Liver (tissue), 9 donors: Measurements from ENCODE around the gene NIPSNAP2. TPM values are rescaled to one million over a fixed set of nuclear protein-coding genes. Genes with fewer than 3 reads are reported as not detected.

ENCODE experiments used
- DNase-seq: peaks from one replicate; pipeline ENCODE4 v3.0.0-alpha.2; 2017; ENCODE audit warnings: low spot score
- H3K27ac ChIP-seq, 2 donors: one replicate each; pipeline ENCODE4 v1.7.0; 2013; ENCODE audit warnings: inconsistent platforms in 2 of 2, low read length in 2 of 2, control low read depth in 1 of 2, low read depth in 1 of 2, mild to moderate bottlenecking in 1 of 2
- H3K27me3 ChIP-seq, 4 donors: one replicate each; pipeline versions ENCODE4 v1.6.1 to v1.7.0; 2013; ENCODE audit warnings: low read length in 3 of 4, inconsistent platforms in 1 of 4, mild to moderate bottlenecking in 1 of 4, moderate library complexity in 1 of 4; ENCODE audit not compliant: control insufficient read depth in 4 of 4, insufficient read depth in 4 of 4
- H3K36me3 ChIP-seq, 4 donors: one replicate each; pipeline versions ENCODE4 v1.6.1 to v1.7.0; 2013; ENCODE audit warnings: low read length in 3 of 4, mild to moderate bottlenecking in 3 of 4, low read depth in 1 of 4, moderate library complexity in 1 of 4; ENCODE audit not compliant: control insufficient read depth in 4 of 4, insufficient read depth in 3 of 4
- H3K4me1 ChIP-seq, 4 donors: one replicate each; pipeline versions ENCODE4 v1.6.1 to v1.7.0; 2013; ENCODE audit warnings: low read length in 3 of 4, mild to moderate bottlenecking in 3 of 4, moderate library complexity in 1 of 4; ENCODE audit not compliant: control insufficient read depth in 4 of 4, insufficient read depth in 4 of 4
- H3K4me3 ChIP-seq, 3 donors: one replicate each; pipeline versions ENCODE4 v1.6.1 to v1.7.0; 2013; ENCODE audit warnings: low read length in 3 of 3, control low read depth in 1 of 3, low read depth in 1 of 3, mild to moderate bottlenecking in 1 of 3
- H3K9ac ChIP-seq, 2 donors: one replicate each; pipeline ENCODE4 v1.7.0; 2013; ENCODE audit warnings: low read length in 2 of 2, mild to moderate bottlenecking in 2 of 2, moderate library complexity in 2 of 2, control low read depth in 1 of 2, low read depth in 1 of 2
- H3K9me3 ChIP-seq, 4 donors: one replicate each; pipeline versions ENCODE4 v1.6.1 to v1.7.0; 2013; ENCODE audit warnings: low read length in 3 of 4; ENCODE audit not compliant: control insufficient read depth in 4 of 4
- ATF3 ChIP-seq: IDR thresholded peaks from 2 replicates; pipeline ENCODE4 v1.6.1; 2016; ENCODE audit warnings: antibody characterized with exemption
- CTCF ChIP-seq: fragments of 150-350 bp; IDR thresholded peaks from 2 replicates; pipeline ENCODE4 v1.5.1; 2017; ENCODE audit warnings: improper control_type of control experiment, low read depth, low read length; ENCODE audit not compliant: missing input control
- EGR1 ChIP-seq, 2 donors: IDR thresholded peaks; 2 replicates each; pipeline ENCODE4 v1.6.1; 2016 to 2018; ENCODE audit warnings: antibody characterized with exemption in 2 of 2, low read depth in 2 of 2
- FOXA1 ChIP-seq: IDR thresholded peaks from 2 replicates; pipeline ENCODE4 v1.6.1; 2016; ENCODE audit warnings: antibody characterized with exemption
- FOXA2 ChIP-seq: IDR thresholded peaks from 2 replicates; pipeline ENCODE4 v1.6.1; 2016; ENCODE audit warnings: antibody characterized with exemption
- GABPA ChIP-seq, 2 donors: IDR thresholded peaks in 1 of 2; conservative IDR thresholded peaks in 1 of 2; 2 replicates each; pipeline ENCODE4 v1.6.1; 2016; ENCODE audit warnings: antibody characterized with exemption in 2 of 2, mild to moderate bottlenecking in 1 of 2, moderate library complexity in 1 of 2
- HNF4A ChIP-seq, 2 donors: conservative IDR thresholded peaks; 2 replicates each; pipeline ENCODE4 v1.6.1; 2016; ENCODE audit warnings: antibody characterized with exemption in 2 of 2, mild to moderate bottlenecking in 2 of 2
- HNF4G ChIP-seq: IDR thresholded peaks from 2 replicates; pipeline ENCODE4 v1.6.1; 2016; ENCODE audit warnings: antibody characterized with exemption
- JUND ChIP-seq, 2 donors: IDR thresholded peaks; 2 replicates each; pipeline ENCODE4 v1.6.1; 2016; ENCODE audit warnings: antibody characterized with exemption in 2 of 2
- MAX ChIP-seq: IDR thresholded peaks from 2 replicates; pipeline ENCODE4 v1.6.1; 2016; ENCODE audit warnings: antibody characterized with exemption
- NR2F2 ChIP-seq: IDR thresholded peaks from 2 replicates; pipeline ENCODE4 v1.6.1; 2016; ENCODE audit warnings: antibody characterized with exemption
- RAD21 ChIP-seq, 2 donors: IDR thresholded peaks; 2 replicates each; pipeline ENCODE4 v1.6.1; 2016; ENCODE audit warnings: antibody characterized with exemption in 2 of 2, mild to moderate bottlenecking in 2 of 2
- REST ChIP-seq: IDR thresholded peaks from 2 replicates; pipeline ENCODE4 v1.6.1; 2016; ENCODE audit warnings: antibody characterized with exemption, mild to moderate bottlenecking
- RXRA ChIP-seq, 2 donors: IDR thresholded peaks; 2 replicates each; pipeline ENCODE4 v1.6.1; 2017 to 2018; ENCODE audit warnings: antibody characterized with exemption in 2 of 2, mild to moderate bottlenecking in 1 of 2
- SP1 ChIP-seq: IDR thresholded peaks from 2 replicates; pipeline ENCODE4 v1.6.1; 2018; ENCODE audit warnings: antibody characterized with exemption, mild to moderate bottlenecking
- TAF1 ChIP-seq: conservative IDR thresholded peaks from 2 replicates; pipeline ENCODE4 v1.6.1; 2016; ENCODE audit warnings: antibody characterized with exemption, mild to moderate bottlenecking
- YY1 ChIP-seq: IDR thresholded peaks from 2 replicates; pipeline ENCODE4 v1.6.1; 2016; ENCODE audit warnings: antibody characterized with exemption, mild to moderate bottlenecking
- ZBTB33 ChIP-seq: IDR thresholded peaks from 2 replicates; pipeline ENCODE4 v1.6.1; 2016; ENCODE audit warnings: antibody characterized with exemption
- polyA plus RNA-seq, 2 donors: library from polyadenylated mRNA; stranded (reverse) in 1 of 2; unstranded in 1 of 2; fragments of 200-250 nt in 1 of 2; fragments of >200 nt in 1 of 2; fragmentation: Nextera tagmentation in 1 of 2; extraction: Ambion mirVana in 1 of 2; gene quantifications; one replicate each; pipeline versions ENCODE4 v1.2.1 to v1.2.3, GENCODE V29; 2013 to 2015
- total RNA-seq, 2 donors: library from RNA; depleted of rRNA; stranded (reverse); fragments of >200 nt; gene quantifications; one replicate each; pipeline ENCODE4 v1.2.3, GENCODE V29; 2014
- donor health status: healthy.
- donor health status: healthy.
- donor health status: healthy.
- donor health status: healthy.
- donor health status: healthy.

Gene NIPSNAP2
- total and polyA plus RNA-seq, 4 donors: 6.0 to 20.4 (median 11.8) TPM

GRCh38 chr7:56023500-56023899 is 59.1 kb downstream of the NIPSNAP2 start:
- no peaks in the 10 kb centered on the region for H3K9me3 ChIP-seq
- H3K27me3 ChIP-seq: no peaks in the 10 kb centered on the region
- peaks cover 0 to 2% (median under 1%) of the 10 kb centered on the region in 4 donors for H3K4me1 ChIP-seq
- no peak overlapping the region for H3K27ac ChIP-seq
- TF ChIP-seq HNF4A (conservative IDR thresholded peaks at IDR 0.05) (no peak), ATF3 (no peak), HNF4G (no peak), REST (no peak), GABPA (IDR thresholded peaks at IDR 0.05 in 1 of 2, conservative IDR thresholded peaks at IDR 0.05 in 1 of 2) (no peak), FOXA1 (no peak), NR2F2 (no peak), CTCF (no peak), TAF1 (no peak), SP1 (no peak), YY1 (no peak), JUND (IDR thresholded peaks at IDR 0.05) (no peak), ZBTB33 (no peak), EGR1 (IDR thresholded peaks at IDR 0.05; ENCODE audit: low read depth in 2 of 2) (no peak), RAD21 (IDR thresholded peaks at IDR 0.05) (no peak), FOXA2 (no peak), MAX (no peak), RXRA (IDR thresholded peaks at IDR 0.05) (no peak)
- peaks cover 4 to 11% (median 8%) of the 10 kb centered on the region in 4 donors for H3K36me3 ChIP-seq
- DNase-seq: no peak
- no peak overlapping the region for H3K4me3 ChIP-seq
- no peak overlapping the region for H3K9ac ChIP-seq
